Astrocyte (in vitro differentiated cells and primary cell): ENCODE measurements around the gene NHLRC2.

Experiments used
- CTCF ChIP-seq: IDR thresholded peaks from 2 replicates; pipeline ENCODE4 v1.5.1; 2011; ENCODE audit warnings: low read depth, mild to moderate bottlenecking, inconsistent platforms, low read length, moderate library complexity; ENCODE audit not compliant: insufficient read depth
- EZH2 ChIP-seq: IDR thresholded peaks from 2 replicates; pipeline ENCODE4 v1.6.1; 2012; ENCODE audit warnings: mild to moderate bottlenecking, low read length, inconsistent platforms; ENCODE audit not compliant: insufficient read depth

DNA sequence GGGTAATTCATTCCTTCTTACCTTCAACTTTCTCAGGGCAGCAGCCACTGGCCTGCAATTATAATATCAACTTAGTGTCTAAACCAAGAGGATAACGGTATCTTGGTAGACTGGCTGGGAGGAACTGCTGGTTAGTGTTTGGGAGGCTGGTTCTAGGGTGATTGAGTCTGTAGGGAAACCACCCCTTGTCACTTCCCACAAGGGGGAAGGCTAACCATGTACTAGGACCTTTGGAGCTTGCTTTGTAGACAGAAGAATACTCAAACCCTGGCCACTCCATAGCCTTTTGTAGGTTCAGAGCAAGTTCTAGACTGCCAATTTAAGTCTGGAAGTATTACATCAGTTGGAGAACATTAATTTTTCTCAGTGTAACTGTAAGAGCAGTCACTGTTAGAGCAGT, 51.3 kb downstream of the NHLRC2 start:
- no peak for TF ChIP-seq EZH2
- TF ChIP-seq CTCF: no peak
